Peyer's patch (tissue), 4 donors: ENCODE results near the gene OOSP4B. TPM values are rescaled to one million over a fixed set of nuclear protein-coding genes. Genes with fewer than 3 reads are reported as not detected.
"Not testable (repeated sequence)": the region's sequence is repeated elsewhere in the genome, so short reads cannot be mapped to it uniquely, and the experiment has no call there.

Experiments used
- DNase-seq, 3 donors: peaks; one replicate each; pipeline ENCODE4 v3.0.0-alpha.2; 2017 to 2019
- H3K27ac ChIP-seq, 4 donors: fragments of 200-600 bp; sonication (generic); one replicate each; pipeline ENCODE4 v1.5.1; 2016 to 2019
- H3K27me3 ChIP-seq, 2 donors: fragments of 200-600 bp; sonication (generic); one replicate each; pipeline ENCODE4 v1.5.1; 2019
- H3K36me3 ChIP-seq, 3 donors: fragments of 200-600 bp; sonication (generic); one replicate each; pipeline ENCODE4 v1.5.1; 2016 to 2019
- H3K4me1 ChIP-seq, 4 donors: fragments of 200-600 bp; sonication (generic); one replicate each; pipeline ENCODE4 v1.5.1; 2016 to 2019
- H3K4me3 ChIP-seq, 4 donors: fragments of 200-600 bp; sonication (generic); 1 replicate in 3 of 4; 2 replicates in 1 of 4; pipeline ENCODE4 v1.5.1; 2016 to 2019; ENCODE audit warnings: mild to moderate bottlenecking in 1 of 4
- H3K9me3 ChIP-seq, 4 donors: fragments of 200-600 bp; sonication (generic); one replicate each; pipeline ENCODE4 v1.5.1; 2016 to 2019; ENCODE audit warnings: mild to moderate bottlenecking in 1 of 4
- POLR2A ChIP-seq, 2 donors: fragments of 450-650 bp; IDR thresholded peaks; one replicate each; pipeline ENCODE4 v1.5.1; 2017; ENCODE audit warnings: antibody characterized with exemption in 2 of 2, mild to moderate bottlenecking in 2 of 2, moderate library complexity in 2 of 2
- total RNA-seq, 4 donors: library from RNA; depleted of rRNA; stranded (reverse); fragments of >200 nt; gene quantifications; one replicate each; pipeline ENCODE4 v1.1.0, GENCODE V29; 2016
- TF ChIP-seq, protein P1 (sequence below), 6 experiments: fragments of 450-650 bp in 4 of 6; fragments of 200-600 bp in 2 of 6; sonication (generic) in 1 of 6; IDR thresholded peaks; one replicate each; pipeline ENCODE4 v1.5.1; 2017 to 2019; ENCODE audit warnings: antibody characterized with exemption in 6 of 6, mild to moderate bottlenecking in 3 of 6, moderate library complexity in 1 of 6

OOSP4B gene
- not detected for total RNA-seq

DNA sequence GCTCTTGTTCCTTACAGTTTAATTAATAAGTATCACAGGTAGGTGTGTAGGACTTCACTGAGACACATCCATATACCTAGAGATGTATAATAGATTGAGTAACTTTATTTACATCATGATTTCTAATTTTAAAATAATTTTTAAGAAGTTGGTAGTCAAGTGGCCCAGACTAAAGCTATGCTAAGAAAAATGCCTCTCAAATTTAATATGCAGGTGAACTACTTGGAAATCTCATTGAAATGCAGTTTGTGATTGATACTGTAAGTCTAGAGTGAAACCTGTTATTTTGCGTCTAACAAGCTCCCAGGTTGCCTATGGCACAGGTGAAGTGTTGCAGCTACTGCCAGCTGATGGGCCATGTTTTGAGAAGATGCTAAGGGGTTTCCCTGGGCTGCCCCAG is at the start of gene OOSP4B:
OOSP4B (plus strand) TSS at position 301 of the 400 bp plus-strand sequence.
- Histone ChIP-seq H3K27me3 (no peaks in the 10 kb centered on the region), H3K4me3 (no peak within 1 kb of the TSS), H3K9me3 (no peaks in the 10 kb centered on the region), H3K36me3 (no peaks in the 10 kb centered on the region), H3K4me1 (no peaks in the 10 kb centered on the region), H3K27ac (no peak within 1 kb of the TSS)
- no peak for DNase-seq
- TF ChIP-seq, protein P1, sequence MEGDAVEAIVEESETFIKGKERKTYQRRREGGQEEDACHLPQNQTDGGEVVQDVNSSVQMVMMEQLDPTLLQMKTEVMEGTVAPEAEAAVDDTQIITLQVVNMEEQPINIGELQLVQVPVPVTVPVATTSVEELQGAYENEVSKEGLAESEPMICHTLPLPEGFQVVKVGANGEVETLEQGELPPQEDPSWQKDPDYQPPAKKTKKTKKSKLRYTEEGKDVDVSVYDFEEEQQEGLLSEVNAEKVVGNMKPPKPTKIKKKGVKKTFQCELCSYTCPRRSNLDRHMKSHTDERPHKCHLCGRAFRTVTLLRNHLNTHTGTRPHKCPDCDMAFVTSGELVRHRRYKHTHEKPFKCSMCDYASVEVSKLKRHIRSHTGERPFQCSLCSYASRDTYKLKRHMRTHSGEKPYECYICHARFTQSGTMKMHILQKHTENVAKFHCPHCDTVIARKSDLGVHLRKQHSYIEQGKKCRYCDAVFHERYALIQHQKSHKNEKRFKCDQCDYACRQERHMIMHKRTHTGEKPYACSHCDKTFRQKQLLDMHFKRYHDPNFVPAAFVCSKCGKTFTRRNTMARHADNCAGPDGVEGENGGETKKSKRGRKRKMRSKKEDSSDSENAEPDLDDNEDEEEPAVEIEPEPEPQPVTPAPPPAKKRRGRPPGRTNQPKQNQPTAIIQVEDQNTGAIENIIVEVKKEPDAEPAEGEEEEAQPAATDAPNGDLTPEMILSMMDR (IDR thresholded peaks at IDR 0.05): no peak
- TF ChIP-seq POLR2A (IDR thresholded peaks at IDR 0.05): no peak

DNA sequence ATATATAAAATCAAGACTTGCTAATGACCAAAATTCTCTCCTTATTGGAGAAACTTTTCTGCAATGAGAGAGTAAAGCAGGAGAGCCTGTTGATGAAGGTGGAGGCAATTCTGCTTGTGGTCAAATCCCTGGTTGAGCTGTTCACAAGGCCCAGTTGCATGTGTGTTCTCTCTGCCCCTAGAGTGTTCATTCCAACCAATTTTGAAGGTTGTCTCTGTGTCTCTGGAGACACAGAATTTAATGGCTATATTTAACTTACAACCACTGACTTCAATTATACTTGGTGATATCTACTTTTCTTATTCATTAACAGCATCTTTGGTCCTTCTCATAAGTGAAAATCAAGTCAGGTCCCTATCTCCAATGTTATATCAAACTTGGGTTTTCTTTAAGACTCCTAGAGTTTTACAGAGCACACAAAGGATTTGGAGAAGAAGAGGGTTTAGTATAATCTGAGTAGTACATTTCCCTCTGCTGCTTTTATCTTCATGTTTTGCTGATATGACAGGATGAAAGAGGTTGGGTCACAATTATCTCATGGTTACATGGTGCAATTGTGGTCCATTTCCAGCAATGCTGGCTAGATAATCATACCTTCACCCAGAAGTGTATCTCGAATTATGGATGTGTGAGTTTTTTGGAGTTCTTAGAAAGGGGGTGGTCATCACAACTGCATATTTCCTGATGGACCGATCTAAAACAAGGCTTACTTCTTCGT is 49.1 kb upstream of the OOSP4B start:
- Histone ChIP-seq H3K27ac (no peak overlapping the region), H3K36me3 (no peaks in the 10 kb centered on the region)

DNA sequence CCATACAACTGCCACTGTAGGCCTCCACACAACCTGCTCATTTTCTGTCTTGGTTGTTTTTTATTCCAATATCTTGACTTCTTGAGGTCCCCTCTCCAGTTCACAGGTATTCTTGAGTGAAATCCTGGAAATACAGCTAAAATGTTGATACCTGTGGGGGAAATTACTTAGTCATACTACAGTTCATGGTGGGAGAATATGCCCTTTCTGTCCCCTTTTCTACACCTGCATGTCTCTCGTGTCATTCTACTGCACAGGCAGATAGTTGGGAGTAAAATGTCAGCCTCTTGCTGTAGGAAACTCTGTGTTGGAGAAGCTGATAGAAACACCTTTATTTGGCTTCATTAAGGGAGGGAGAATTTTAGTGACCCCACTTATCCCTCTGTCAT is 48.6 kb upstream of the OOSP4B start:
- Histone ChIP-seq H3K4me1 (no peaks in the 10 kb centered on the region), H3K9me3 (no peaks in the 10 kb centered on the region), H3K4me3 (no peak overlapping the region), H3K27me3 (no peaks in the 10 kb centered on the region), H3K27ac (no peak overlapping the region), H3K36me3 (no peaks in the 10 kb centered on the region)
- DNase-seq: no peak
- no peak for TF ChIP-seq POLR2A (IDR thresholded peaks at IDR 0.05)
- TF ChIP-seq, protein P1 (IDR thresholded peaks at IDR 0.05): no peak

More for the DNA sequence above, 49.1 kb upstream of the OOSP4B start:
- no peak for TF ChIP-seq POLR2A (IDR thresholded peaks at IDR 0.05)
- TF ChIP-seq, protein P1 (IDR thresholded peaks at IDR 0.05): no peak
- no peak for DNase-seq
- Histone ChIP-seq H3K9me3 (no peaks in the 10 kb centered on the region), H3K27me3 (no peaks in the 10 kb centered on the region), H3K4me3 (no peak overlapping the region), H3K4me1 (no peaks in the 10 kb centered on the region)

DNA sequence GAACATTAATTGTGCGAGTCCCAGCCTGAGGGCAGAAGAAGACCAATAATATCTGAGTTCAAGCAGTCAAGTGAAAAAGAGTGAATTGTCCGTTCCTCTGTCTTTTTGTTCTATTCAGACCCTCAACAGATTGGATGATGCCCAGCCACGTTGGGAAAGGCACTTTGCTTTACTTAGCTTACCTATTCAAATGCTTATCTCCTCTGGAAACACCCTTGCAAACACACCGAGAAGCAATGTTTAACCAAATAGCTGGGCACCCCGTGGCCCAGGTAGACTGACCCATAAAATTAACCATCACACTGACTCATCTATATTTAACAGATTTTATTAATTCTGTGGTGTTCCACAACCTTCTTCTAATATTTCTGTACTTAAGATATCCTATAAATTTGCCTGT is 43.9 kb upstream of the OOSP4B start:
- Histone ChIP-seq H3K27ac (no peak overlapping the region), H3K36me3 (no peaks in the 10 kb centered on the region), H3K9me3 (no peaks in the 10 kb centered on the region), H3K4me1 (no peaks in the 10 kb centered on the region), H3K4me3 (no peak overlapping the region), H3K27me3 (no peaks in the 10 kb centered on the region)
- no peak for DNase-seq
- TF ChIP-seq, protein P1 (IDR thresholded peaks at IDR 0.05): no peak
- TF ChIP-seq POLR2A (IDR thresholded peaks at IDR 0.05): no peak

DNA sequence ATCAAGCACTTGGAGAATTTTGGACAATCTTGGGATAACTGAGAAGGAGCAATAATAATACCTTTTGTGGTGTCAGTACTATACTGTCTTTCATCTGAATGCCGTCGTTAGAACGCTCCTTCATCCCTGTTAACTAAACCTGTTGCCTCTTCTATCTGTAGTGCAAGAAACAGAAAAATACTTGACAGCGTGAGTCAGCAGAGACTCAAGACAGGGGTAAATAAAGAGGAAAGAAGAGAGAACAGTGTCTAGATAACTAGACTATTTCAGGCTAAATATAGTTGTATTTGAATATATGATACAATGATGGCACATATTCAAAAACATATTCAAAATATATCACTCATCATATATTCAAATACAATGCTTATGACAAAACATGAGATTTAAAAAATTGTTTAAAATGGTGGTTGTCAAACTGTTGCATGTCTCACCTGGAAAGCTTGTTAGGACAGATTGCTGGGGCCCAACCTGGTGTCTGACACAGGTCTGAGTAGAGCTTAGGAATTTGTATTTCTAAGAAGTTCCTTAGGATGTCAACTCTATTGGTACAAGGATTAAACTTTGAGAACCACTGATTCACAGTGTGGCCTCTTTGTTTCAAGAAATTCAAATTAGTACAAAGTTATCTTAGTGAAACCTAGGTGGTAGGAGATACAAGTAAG is 35.7 kb upstream of the OOSP4B start:
- H3K36me3 ChIP-seq: no peaks in the 10 kb centered on the region
- no peaks in the 10 kb centered on the region for H3K27me3 ChIP-seq
- H3K4me3 ChIP-seq: no peak overlapping the region
- H3K4me1 ChIP-seq: no peaks in the 10 kb centered on the region
- no peaks in the 10 kb centered on the region for H3K9me3 ChIP-seq
- TF ChIP-seq, protein P1 (IDR thresholded peaks at IDR 0.05): no peak
- TF ChIP-seq POLR2A (IDR thresholded peaks at IDR 0.05): no peak
- no peak for DNase-seq
- H3K27ac ChIP-seq: no peak overlapping the region

DNA sequence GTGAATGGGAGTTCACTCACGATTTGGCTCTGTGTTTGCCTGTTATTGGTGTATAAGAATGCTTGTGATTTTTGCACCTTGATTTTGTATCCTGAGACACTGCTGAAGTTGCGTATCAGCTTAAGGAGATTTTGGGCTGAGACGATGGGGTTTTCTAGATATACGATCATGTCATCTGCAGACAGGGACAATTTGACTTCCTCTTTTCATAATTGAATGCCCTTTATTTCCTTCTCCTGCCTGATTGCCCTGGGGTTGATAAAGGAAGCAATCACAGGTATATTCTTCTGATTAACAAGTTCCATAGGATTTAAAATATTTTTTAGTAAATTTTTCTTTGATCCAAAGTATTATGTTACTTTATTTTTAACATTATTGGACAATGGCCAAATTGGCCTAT is 34.9 kb upstream of the OOSP4B start:
- not testable (repeated sequence) for H3K27ac ChIP-seq, H3K4me3 ChIP-seq, H3K27me3 ChIP-seq, H3K9me3 ChIP-seq, H3K36me3 ChIP-seq, H3K4me1 ChIP-seq, DNase-seq
